HG03139 (cell line): Measurements from ENCODE around the gene CRYZL1.

Experiments
- ATAC-seq: cut with Tn5 transposase; IDR thresholded peaks from one replicate; pipeline ENCODE4 v1.9.1; 2021; ENCODE audit not compliant: unreplicated experiment

Gene CRYZL1

GRCh38 chr21:33542640-33543504 lies 98.7 kb downstream of the CRYZL1 start, which contains the start of gene SON:
TSS of gene SON (plus strand) at chr21:33543038. CDS start at chr21:33543093, 55 bp downstream.
- peak; percentile 92 for ATAC-seq

GRCh38 chr21:33541756-33542639 lies 99.5 kb downstream of the CRYZL1 start, which contains the start of gene GART:
TSS of gene GART (minus strand) at chr21:33542117. CDS start at chr21:33539315, 2,802 bp downstream.
- ATAC-seq = peak; percentile 41

DNA sequence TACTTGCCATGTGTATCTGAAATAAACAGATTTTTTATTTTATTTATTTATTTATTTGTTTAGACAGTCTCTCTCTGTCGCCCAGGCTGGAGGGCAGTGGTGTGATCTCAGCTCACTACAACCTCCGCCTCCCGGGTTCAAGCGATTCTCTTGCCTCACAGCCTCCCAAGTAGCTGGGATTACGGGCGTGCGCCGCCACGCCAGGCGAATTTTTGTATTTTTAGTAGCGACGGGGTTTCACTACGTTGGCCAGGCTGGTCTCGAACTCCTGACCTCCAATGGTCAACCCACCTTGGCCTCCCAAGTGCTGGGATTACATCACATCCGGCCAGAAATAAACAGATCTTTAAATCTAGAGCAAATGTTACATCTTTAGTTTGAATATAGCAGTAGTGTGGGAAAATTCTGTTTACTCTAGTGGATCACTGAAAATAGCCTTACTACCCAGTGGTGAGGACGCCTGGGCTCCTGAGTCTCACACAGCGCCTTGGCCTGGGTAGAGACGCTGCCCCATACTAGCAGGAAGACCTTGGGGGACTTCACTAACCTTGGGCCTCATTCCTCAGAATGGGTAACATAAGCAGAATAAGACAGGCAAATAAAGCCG lies 100.3 kb downstream of the CRYZL1 start:
- no peak for ATAC-seq

DNA sequence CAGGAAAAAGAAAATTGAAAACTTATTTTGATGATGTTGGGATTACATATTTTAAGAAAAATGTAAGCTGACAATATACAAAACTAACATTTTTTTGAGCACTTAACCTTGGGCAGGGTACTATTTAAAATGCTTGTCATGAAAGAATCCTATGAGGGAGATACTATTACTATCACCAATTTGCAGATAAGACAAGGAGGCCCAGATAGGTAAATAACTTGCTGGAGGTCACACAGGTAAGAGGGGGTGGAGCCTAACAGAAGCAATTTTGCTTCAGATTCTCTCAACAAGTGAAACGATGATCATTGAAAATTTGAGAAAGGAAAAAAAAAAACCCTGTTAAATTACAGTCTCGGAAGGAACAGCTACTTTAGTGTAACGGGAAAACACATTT lies 100.8 kb downstream of the CRYZL1 start:
- no peak for ATAC-seq

GRCh38 chr21:33539616-33540015 lies 101.9 kb downstream of the CRYZL1 start:
- no peak for ATAC-seq
